ENCODE data around the gene PCDH9.

PCDH9 gene

GRCh38 chr13:66958611-66959010, 271.5 kb downstream of the PCDH9 start:
- no peak overlapping the region for H3K4me3 ChIP-seq (ENCODE audit: low read length)
- H3K36me3 ChIP-seq (replicated peaks; ENCODE audit: low read depth, low read length): no peaks in the 10 kb centered on the region
- no peak overlapping the region for H3K9ac ChIP-seq (ENCODE audit: low read length)
- H3K79me2 ChIP-seq (ENCODE audit: low read length): no peaks in the 10 kb centered on the region
- H3K27ac ChIP-seq (ENCODE audit: low read length): no peak overlapping the region; the same call in 1 of the 2 replicates
- no peaks in the 10 kb centered on the region for H4K20me1 ChIP-seq (ENCODE audit: insufficient read depth, low read length)
- TF ChIP-seq, protein P1, sequence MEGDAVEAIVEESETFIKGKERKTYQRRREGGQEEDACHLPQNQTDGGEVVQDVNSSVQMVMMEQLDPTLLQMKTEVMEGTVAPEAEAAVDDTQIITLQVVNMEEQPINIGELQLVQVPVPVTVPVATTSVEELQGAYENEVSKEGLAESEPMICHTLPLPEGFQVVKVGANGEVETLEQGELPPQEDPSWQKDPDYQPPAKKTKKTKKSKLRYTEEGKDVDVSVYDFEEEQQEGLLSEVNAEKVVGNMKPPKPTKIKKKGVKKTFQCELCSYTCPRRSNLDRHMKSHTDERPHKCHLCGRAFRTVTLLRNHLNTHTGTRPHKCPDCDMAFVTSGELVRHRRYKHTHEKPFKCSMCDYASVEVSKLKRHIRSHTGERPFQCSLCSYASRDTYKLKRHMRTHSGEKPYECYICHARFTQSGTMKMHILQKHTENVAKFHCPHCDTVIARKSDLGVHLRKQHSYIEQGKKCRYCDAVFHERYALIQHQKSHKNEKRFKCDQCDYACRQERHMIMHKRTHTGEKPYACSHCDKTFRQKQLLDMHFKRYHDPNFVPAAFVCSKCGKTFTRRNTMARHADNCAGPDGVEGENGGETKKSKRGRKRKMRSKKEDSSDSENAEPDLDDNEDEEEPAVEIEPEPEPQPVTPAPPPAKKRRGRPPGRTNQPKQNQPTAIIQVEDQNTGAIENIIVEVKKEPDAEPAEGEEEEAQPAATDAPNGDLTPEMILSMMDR (IDR thresholded peaks at IDR 0.05; ENCODE audit: low read depth, low read length): no peak
- TF ChIP-seq EZH2phosphoT487 (IDR thresholded peaks at IDR 0.05; ENCODE audit: low read depth): no peak
- peak overlapping the region; percentile 78; the same call in 1 of the 2 replicates for H2AFZ ChIP-seq (ENCODE audit: low read depth, low read length)
- peaks cover 18% of the 10 kb centered on the region for H3K4me1 ChIP-seq (ENCODE audit: low read length)
- no peaks in the 10 kb centered on the region for H3K27me3 ChIP-seq (ENCODE audit: low read depth, low read length)
- peak overlapping the region; percentile 21 for H3K4me2 ChIP-seq (ENCODE audit: low read length)
- H3K9me3 ChIP-seq (ENCODE audit: insufficient read depth, low read length): no peaks in the 10 kb centered on the region

DNA sequence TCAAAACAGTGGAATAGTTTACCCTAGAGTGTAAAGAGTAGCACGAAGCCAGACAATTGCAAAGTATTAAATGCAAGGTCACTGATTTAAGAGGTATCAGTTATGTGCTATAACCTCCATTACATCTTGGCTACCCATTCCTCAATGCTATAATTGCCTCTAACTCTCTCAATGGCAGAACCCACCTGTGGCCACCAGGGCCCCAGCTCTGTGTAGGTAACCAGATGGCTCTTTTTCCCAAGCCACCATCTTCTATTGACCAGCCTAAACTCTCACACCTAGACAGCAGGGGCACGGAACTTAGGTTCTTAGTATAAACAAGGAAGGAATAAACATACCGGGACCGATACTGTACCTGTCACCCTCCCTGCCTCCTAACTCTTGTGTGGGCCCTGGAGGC, 277.6 kb downstream of the PCDH9 start:
- no peaks in the 10 kb centered on the region for H3K9me3 ChIP-seq (ENCODE audit: insufficient read depth, low read length)
- H3K27ac ChIP-seq (ENCODE audit: low read length): no peak overlapping the region
- H3K4me1 ChIP-seq (ENCODE audit: low read length): peaks cover 13% of the 10 kb centered on the region
- no peaks in the 10 kb centered on the region for H3K27me3 ChIP-seq (ENCODE audit: low read depth, low read length)
- no peak overlapping the region for H2AFZ ChIP-seq (ENCODE audit: low read depth, low read length)
- no peaks in the 10 kb centered on the region for H3K36me3 ChIP-seq (replicated peaks; ENCODE audit: low read depth, low read length)
- no peaks in the 10 kb centered on the region for H3K79me2 ChIP-seq (ENCODE audit: low read length)
- TF ChIP-seq, protein P1 (IDR thresholded peaks at IDR 0.05; ENCODE audit: low read depth, low read length): no peak
- no peak for TF ChIP-seq EZH2phosphoT487 (IDR thresholded peaks at IDR 0.05; ENCODE audit: low read depth)
- H3K4me3 ChIP-seq (ENCODE audit: low read length): no peak overlapping the region
- no peak overlapping the region for H3K4me2 ChIP-seq (ENCODE audit: low read length)
- no peaks in the 10 kb centered on the region for H4K20me1 ChIP-seq (ENCODE audit: insufficient read depth, low read length)
- H3K9ac ChIP-seq (ENCODE audit: low read length): no peak overlapping the region

- TF ChIP-seq EZH2phosphoT487 (IDR thresholded peaks at IDR 0.05; ENCODE audit: low read depth): no peak
- TF ChIP-seq, protein P1 (IDR thresholded peaks at IDR 0.05; ENCODE audit: low read depth, low read length): no peak
- peaks cover 11% of the 10 kb centered on the region for H3K4me1 ChIP-seq (ENCODE audit: low read length)
- no peak overlapping the region for H3K27ac ChIP-seq (ENCODE audit: low read length)
- no peaks in the 10 kb centered on the region for H3K27me3 ChIP-seq (ENCODE audit: low read depth, low read length)
- no peak overlapping the region for H3K4me2 ChIP-seq (ENCODE audit: low read length)
- no peak overlapping the region for H3K9ac ChIP-seq (ENCODE audit: low read length)
- no peak overlapping the region for H2AFZ ChIP-seq (ENCODE audit: low read depth, low read length)
- no peak overlapping the region for H3K4me3 ChIP-seq (ENCODE audit: low read length)
- H3K9me3 ChIP-seq (ENCODE audit: insufficient read depth, low read length): no peaks in the 10 kb centered on the region
- H3K36me3 ChIP-seq (replicated peaks; ENCODE audit: low read depth, low read length): no peaks in the 10 kb centered on the region
- no peaks in the 10 kb centered on the region for H4K20me1 ChIP-seq (ENCODE audit: insufficient read depth, low read length)
- H3K79me2 ChIP-seq (ENCODE audit: low read length): no peaks in the 10 kb centered on the region
Observed at GRCh38 chr13:66951426-66951825, 278.7 kb downstream of the PCDH9 start.

GRCh38 chr13:66950666-66951065, 279.5 kb downstream of the PCDH9 start:
- TF ChIP-seq, protein P1 (IDR thresholded peaks at IDR 0.05; ENCODE audit: low read depth, low read length): no peak
- TF ChIP-seq EZH2phosphoT487 (IDR thresholded peaks at IDR 0.05; ENCODE audit: low read depth): no peak
- Histone ChIP-seq H4K20me1 (ENCODE audit: insufficient read depth, low read length) (no peaks in the 10 kb centered on the region), H3K4me3 (ENCODE audit: low read length) (no peak overlapping the region), H3K9me3 (ENCODE audit: insufficient read depth, low read length) (no peaks in the 10 kb centered on the region), H3K27me3 (ENCODE audit: low read depth, low read length) (no peaks in the 10 kb centered on the region), H3K27ac (ENCODE audit: low read length) (no peak overlapping the region), H3K79me2 (ENCODE audit: low read length) (no peaks in the 10 kb centered on the region), H3K4me2 (ENCODE audit: low read length) (no peak overlapping the region), H3K4me1 (ENCODE audit: low read length) (peaks cover 6% of the 10 kb centered on the region), H3K36me3 (replicated peaks; ENCODE audit: low read depth, low read length) (no peaks in the 10 kb centered on the region), H2AFZ (ENCODE audit: low read depth, low read length) (no peak overlapping the region), H3K9ac (ENCODE audit: low read length) (no peak overlapping the region)

All from OCI-LY3 (cell line).